Pons (tissue), 1 donor: ENCODE data around the gene FADS1.

Source experiments
- DNase-seq: peaks from one replicate; pipeline ENCODE4 v3.0.0-alpha.2; 2016; ENCODE audit warnings: low spot score

The FADS1 gene

GRCh38 chr11:61826930-61827570, 10.2 kb upstream of the FADS1 start:
- DNase-seq: peak; percentile 48

- no peak for DNase-seq
Measured at GRCh38 chr11:61820174-61820573, 3.4 kb upstream of the FADS1 start.

GRCh38 chr11:61817471-61818202, 834 bp upstream of the FADS1 start:
- no peak for DNase-seq

- DNase-seq: no peak
Measured at GRCh38 chr11:61815790-61816735, 740 bp downstream of the FADS1 start.

GRCh38 chr11:61814958-61815789, 1.6 kb downstream of the FADS1 start:
- DNase-seq: peak; percentile 98

GRCh38 chr11:61814247-61814957, 2.4 kb downstream of the FADS1 start:
- peak; percentile 86 for DNase-seq

DNA sequence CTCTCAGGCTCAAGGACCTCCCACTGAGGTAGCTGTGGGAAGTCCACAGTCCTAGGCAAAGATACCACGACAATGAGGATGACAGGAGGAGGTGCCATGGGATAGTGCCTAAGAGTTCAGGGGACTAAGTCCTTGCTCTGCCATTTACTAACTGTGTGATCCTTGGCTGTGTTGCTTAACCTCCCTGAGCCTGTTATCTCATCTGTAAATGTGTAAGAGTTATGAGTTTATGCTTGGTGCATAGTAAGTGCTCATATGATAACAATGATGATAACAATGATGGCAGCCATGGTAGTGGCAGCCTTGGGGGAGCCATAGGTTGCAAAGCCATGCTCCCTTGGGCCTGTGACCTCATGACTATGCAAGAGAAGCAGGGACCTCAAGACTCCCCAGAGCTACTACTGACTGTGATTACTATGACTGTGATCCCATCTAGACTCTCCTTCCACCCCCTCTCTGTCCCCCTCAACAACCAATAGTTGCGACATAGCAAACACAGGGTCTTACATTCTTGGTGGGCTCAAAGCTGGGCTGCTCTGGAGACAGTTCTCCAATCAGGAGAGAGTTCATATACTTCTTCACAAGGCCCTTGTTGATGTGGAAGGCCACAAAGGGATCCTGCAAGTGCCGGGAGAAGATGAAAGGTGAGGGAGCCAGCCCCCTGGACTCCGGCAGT, 3.9 kb downstream of the FADS1 start:
- DNase-seq: no peak

DNA sequence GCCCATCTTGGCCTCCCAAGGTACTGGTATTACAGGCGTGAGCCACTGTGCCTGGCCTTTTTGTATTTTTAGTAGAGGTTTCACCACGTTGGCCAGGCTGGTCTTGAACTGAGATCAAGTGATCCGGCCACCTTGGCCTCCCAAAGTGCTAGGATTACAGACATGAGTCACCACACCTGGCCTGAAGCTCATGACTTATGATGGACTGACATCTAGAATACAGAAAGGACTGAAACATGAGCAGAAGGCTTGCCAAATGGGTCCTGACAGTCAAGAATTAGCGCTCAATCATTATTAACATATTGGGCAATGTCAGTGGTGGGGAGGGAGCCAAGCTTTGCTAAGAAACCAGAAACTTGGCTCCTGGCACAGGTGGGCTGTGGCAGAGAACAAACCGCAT, 5.0 kb downstream of the FADS1 start:
- no peak for DNase-seq

DNA sequence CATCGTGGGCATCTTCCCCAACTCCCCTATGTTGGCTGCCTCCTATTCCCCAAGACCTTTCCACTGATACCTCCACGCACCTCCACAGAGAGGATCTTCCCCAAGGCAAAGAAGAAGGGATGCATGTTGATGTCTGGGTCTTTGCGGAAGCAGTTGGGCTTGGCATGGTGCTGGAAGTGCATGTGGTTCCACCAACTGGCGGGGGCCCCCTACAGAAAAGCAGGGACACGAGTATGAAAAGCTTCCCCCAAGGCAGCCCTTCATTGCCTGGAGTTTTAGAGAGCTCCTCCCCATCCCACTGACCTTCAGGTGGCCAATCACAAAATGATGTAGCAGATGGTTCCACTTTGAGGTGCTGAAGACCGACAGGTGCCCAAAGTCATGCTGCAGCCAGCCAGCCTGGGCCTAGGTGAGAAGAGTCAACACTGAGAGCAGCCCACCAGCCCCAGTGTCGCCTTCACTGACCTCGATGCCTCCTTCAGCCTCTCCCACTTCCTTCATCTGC, 6.1 kb downstream of the FADS1 start:
- no peak for DNase-seq

GRCh38 chr11:61806785-61807184, 10.0 kb downstream of the FADS1 start:
- DNase-seq: no peak

- DNase-seq: no peak
Measured at GRCh38 chr11:61805146-61805545, 11.7 kb downstream of the FADS1 start.

DNA sequence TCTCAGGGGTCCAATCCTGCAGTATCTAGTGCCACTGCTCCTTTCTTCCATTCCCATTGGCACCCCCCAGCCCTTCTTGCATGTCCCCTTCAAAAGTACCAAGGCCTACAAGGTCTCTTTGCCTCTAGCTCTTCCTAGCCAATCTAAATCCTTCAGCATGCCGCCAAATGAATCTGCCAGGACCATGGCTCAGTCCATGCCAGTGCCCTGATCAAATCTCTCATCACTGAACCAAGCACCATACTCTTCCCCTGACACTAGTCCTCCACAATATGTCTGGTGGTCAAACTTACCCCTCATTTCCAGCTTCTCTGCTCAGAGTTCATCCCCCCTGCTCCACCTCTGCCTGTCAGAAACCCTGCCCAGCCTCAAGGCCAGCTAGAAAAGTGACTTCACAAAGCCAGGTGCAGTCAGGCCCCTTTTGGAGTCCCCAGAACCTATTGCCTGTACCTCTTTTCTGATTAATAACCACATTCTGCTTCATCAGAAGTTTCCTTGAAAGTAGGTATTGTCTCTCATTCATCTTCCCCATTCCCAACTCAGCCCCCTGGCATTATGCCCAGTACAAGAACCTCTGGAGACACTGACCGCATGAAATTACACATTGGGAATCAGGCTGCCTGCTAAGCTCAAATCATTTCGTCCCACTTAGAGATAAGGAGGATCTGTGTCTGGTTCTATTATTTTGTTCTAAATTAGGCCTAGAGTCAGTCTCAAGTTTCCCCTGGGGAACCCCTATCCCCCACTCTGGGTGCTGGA, 12.7 kb downstream of the FADS1 start:
- DNase-seq: no peak

DNA sequence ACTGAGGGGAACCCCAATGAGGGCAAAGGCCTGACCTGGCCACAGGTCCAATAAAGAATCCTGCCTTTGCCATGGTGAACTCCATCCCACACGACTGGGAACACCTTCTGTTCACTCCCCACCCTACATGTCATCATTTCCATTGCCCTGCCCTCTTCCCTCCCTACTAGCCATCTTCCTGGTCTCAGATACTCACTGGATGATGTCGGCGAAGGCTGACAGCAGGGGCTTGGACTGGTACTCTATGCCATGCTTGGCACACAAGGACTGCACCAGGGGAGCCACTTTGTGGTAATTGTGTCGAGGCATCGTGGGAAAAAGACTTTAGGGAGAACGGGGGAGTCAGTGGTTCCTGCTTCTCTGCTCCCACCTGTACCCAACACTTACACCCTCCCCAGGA, 14.2 kb downstream of the FADS1 start:
- DNase-seq: no peak

- DNase-seq: no peak
Measured at GRCh38 chr11:61800331-61801281, 16.2 kb downstream of the FADS1 start.

- DNase-seq: no peak
Measured at GRCh38 chr11:61799665-61800284, 17.0 kb downstream of the FADS1 start.

GRCh38 chr11:61797263-61797944, 19.4 kb downstream of the FADS1 start:
- DNase-seq: peak; percentile 96

DNA sequence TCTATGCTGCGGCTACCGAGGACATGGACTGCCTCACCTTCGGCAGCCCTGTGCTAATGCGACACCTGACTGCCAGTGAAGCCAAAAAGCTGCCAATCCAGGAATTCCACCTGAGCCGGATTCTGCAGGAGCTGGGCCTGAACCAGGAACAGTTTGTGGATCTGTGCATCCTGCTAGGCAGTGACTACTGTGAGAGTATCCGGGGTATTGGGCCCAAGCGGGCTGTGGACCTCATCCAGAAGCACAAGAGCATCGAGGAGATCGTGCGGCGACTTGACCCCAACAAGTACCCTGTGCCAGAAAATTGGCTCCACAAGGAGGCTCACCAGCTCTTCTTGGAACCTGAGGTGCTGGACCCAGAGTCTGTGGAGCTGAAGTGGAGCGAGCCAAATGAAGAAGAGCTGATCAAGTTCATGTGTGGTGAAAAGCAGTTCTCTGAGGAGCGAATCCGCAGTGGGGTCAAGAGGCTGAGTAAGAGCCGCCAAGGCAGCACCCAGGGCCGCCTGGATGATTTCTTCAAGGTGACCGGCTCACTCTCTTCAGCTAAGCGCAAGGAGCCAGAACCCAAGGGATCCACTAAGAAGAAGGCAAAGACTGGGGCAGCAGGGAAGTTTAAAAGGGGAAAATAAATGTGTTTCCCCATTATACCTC, 20.8 kb downstream of the FADS1 start:
- DNase-seq: no peak
